ENCODE data around the gene YEATS2.

The YEATS2 gene

DNA sequence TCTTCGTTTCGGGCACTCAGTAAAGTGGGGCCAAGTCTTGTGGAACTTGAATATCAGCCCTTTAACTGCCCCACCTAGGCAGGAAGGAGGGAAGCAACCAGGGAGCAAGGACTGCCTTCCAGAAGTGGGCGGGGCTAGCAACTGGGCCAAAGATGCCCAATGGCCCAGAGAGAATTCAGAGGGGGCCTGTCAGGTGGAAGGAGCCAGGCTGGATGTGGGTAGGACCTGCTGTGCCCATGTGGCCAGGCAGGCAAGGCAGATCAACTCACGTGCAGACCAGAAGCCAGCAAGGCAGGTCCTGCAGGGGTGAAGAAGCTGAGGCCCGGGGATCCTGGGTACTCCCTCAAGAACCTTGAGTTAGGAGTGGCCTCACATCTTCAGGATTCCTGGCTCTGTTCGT is 122.2 kb downstream of the YEATS2 start:
- no peak for TF ChIP-seq FOXP2 (optimal IDR thresholded peaks at IDR 0.05; ENCODE audit: borderline replicate concordance, extremely low read depth, extremely low read length, insufficient read depth)
- TF ChIP-seq TAF1 (IDR thresholded peaks at IDR 0.05; ENCODE audit: borderline replicate concordance, insufficient read depth, low read length) = no peak
- TF ChIP-seq POLR2AphosphoS5 (IDR thresholded peaks at IDR 0.05; ENCODE audit: low read depth, low read length) = no peak
- TF ChIP-seq SIN3A (IDR thresholded peaks at IDR 0.05; ENCODE audit: borderline replicate concordance, insufficient read depth, low read length) = no peak
- TF ChIP-seq, protein P1, sequence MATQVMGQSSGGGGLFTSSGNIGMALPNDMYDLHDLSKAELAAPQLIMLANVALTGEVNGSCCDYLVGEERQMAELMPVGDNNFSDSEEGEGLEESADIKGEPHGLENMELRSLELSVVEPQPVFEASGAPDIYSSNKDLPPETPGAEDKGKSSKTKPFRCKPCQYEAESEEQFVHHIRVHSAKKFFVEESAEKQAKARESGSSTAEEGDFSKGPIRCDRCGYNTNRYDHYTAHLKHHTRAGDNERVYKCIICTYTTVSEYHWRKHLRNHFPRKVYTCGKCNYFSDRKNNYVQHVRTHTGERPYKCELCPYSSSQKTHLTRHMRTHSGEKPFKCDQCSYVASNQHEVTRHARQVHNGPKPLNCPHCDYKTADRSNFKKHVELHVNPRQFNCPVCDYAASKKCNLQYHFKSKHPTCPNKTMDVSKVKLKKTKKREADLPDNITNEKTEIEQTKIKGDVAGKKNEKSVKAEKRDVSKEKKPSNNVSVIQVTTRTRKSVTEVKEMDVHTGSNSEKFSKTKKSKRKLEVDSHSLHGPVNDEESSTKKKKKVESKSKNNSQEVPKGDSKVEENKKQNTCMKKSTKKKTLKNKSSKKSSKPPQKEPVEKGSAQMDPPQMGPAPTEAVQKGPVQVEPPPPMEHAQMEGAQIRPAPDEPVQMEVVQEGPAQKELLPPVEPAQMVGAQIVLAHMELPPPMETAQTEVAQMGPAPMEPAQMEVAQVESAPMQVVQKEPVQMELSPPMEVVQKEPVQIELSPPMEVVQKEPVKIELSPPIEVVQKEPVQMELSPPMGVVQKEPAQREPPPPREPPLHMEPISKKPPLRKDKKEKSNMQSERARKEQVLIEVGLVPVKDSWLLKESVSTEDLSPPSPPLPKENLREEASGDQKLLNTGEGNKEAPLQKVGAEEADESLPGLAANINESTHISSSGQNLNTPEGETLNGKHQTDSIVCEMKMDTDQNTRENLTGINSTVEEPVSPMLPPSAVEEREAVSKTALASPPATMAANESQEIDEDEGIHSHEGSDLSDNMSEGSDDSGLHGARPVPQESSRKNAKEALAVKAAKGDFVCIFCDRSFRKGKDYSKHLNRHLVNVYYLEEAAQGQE (IDR thresholded peaks at IDR 0.05; ENCODE audit: insufficient read depth in 1 of 2, low read depth in 2 of 2, low read length in 2 of 2) = no peak

DNA sequence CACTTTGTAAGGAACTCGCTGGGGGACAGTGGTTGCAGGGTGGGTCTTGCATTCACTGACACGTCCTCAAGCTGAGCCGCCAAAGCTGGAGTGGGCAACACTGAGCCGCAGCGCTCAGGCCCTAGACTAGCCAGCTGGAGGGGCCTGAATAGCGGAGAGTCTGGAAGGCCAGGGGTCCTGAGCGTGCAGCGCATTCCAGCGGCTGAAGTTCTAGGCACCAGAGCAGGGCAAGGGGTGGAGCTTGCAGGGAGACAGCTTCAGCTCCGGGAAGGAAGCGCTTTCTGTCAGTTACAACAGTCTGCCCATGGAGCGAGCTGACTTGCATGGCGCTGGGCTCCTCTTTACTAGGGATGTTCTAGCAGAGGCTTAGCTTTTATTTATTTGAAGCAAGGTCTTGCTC is 125.0 kb downstream of the YEATS2 start:
- TF ChIP-seq, protein P1 (IDR thresholded peaks at IDR 0.05; ENCODE audit: insufficient read depth in 1 of 2, low read depth in 2 of 2, low read length in 2 of 2) = no peak
- TF ChIP-seq TAF1 (IDR thresholded peaks at IDR 0.05; ENCODE audit: borderline replicate concordance, insufficient read depth, low read length) (no peak), SIN3A (IDR thresholded peaks at IDR 0.05; ENCODE audit: borderline replicate concordance, insufficient read depth, low read length) (no peak), FOXP2 (optimal IDR thresholded peaks at IDR 0.05; ENCODE audit: borderline replicate concordance, extremely low read depth, extremely low read length, insufficient read depth) (no peak), POLR2AphosphoS5 (IDR thresholded peaks at IDR 0.05; ENCODE audit: low read depth, low read length) (no peak)

DNA sequence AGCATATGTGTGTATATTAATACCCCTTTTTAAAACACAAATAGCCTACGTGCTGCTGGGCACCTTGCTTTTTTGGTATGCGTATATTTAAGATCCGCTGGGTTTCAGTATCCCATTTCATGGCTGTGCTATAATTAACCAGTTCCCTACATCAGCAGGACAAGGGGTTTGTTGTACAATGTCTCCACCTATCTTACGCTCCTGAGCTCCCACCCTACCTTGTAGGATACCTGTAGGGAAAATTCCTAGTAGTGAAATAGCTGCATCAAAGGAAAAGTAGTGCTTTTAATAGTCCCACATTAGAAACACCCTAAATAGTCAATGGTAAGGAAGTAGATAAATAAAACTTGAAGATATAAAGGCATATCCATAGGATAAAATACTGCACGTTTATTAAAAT is 126.4 kb downstream of the YEATS2 start:
- no peak for TF ChIP-seq TAF1 (IDR thresholded peaks at IDR 0.05; ENCODE audit: borderline replicate concordance, insufficient read depth, low read length)
- no peak for TF ChIP-seq SIN3A (IDR thresholded peaks at IDR 0.05; ENCODE audit: borderline replicate concordance, insufficient read depth, low read length)
- TF ChIP-seq, protein P1 (IDR thresholded peaks at IDR 0.05; ENCODE audit: insufficient read depth in 1 of 2, low read depth in 2 of 2, low read length in 2 of 2) = no peak
- no peak for TF ChIP-seq POLR2AphosphoS5 (IDR thresholded peaks at IDR 0.05; ENCODE audit: low read depth, low read length)
- no peak for TF ChIP-seq FOXP2 (optimal IDR thresholded peaks at IDR 0.05; ENCODE audit: borderline replicate concordance, extremely low read depth, extremely low read length, insufficient read depth)

DNA sequence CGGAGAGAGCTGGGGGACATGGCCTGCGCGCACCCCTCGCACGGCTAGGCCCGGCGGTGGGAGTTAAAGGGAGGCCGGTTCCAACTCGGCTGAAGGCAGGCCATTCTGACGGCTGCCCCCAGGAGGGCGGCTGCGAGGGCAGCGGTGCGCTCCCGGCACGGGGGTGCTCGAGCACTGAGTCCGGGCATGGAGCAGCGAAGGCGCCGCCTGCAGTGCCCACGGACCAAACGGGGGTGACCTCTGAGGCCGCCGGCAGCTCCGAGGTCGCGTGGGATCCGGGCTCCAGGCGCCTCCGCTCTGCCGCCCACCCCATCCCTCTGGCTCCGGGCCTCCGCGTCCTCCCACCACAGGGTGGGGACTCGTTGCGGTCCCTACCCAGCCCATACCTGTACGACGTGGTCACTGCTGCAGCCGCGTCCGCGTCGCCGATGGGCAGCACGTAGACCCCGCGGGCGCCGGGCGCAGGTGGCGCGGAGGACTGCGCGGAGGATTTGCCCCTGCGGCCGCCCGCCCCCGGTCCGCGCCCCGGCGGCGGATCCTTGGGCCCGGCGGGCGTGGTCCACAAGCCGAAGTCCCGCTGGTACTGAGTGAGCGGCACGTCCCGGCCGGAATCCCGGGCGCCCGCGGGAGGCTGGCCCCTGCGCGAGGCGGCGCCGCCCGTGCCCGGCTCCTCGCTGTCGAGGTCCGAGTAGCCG is 127.3 kb downstream of the YEATS2 start:
- TF ChIP-seq FOXP2 (optimal IDR thresholded peaks at IDR 0.05; ENCODE audit: borderline replicate concordance, extremely low read depth, extremely low read length, insufficient read depth) (no peak), TAF1 (IDR thresholded peaks at IDR 0.05; ENCODE audit: borderline replicate concordance, insufficient read depth, low read length) (no peak)

DNA sequence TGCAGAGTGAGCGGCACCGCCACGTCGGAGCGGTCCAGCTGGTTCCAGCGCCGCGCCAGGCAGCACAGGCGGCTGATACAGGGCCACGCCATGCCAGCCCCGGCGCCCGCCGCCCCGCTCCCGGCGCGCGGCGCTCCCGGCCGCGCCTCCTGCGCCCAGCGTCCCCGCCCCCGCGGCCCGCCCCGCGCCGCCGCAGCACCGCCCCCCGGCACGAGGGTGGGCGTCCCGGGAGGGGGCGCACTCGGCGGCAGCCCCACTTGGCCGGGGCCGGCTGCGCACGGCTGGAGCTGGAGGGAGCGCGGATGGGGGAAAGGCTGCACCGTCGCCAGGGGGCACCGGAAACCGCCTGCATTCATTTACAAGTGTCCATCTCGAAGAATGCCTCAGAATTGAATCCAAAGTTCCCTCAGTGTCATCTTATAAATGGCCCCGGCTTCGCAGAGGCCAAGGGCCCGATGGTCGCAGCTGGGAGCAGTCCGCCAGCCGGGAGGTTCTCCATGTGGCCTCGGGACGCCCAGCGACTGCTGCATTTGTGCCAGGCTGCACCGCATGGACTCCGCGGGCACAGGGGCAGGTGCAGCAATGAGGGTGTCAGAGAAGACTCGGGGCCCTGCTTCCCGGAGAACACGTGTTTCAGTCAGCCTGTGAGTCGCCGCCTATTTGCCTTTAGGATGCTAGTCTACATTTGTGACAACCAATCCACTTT is 128.0 kb downstream of the YEATS2 start, which contains the start of gene MAP6D1:
Gene MAP6D1, minus strand, starts transcription at position 122 of the 706 bp plus-strand sequence. Its CDS starts 30 bp downstream, at position 92.
- TF ChIP-seq POLR2AphosphoS5 (IDR thresholded peaks at IDR 0.05; ENCODE audit: low read depth, low read length) = no peak
- no peak for TF ChIP-seq FOXP2 (optimal IDR thresholded peaks at IDR 0.05; ENCODE audit: borderline replicate concordance, extremely low read depth, extremely low read length, insufficient read depth)
- TF ChIP-seq, protein P1 (IDR thresholded peaks at IDR 0.05; ENCODE audit: insufficient read depth in 1 of 2, low read depth in 2 of 2, low read length in 2 of 2) = no peak
- no peak for TF ChIP-seq SIN3A (IDR thresholded peaks at IDR 0.05; ENCODE audit: borderline replicate concordance, insufficient read depth, low read length)
- TF ChIP-seq TAF1 (IDR thresholded peaks at IDR 0.05; ENCODE audit: borderline replicate concordance, insufficient read depth, low read length) = no peak

Data from PFSK-1 (cell line).